A549 (cell line): ENCODE results near the gene GNA15. TPM values are rescaled to one million over a fixed set of nuclear protein-coding genes. Genes with fewer than 3 reads are reported as not detected.

Source experiments
- ATAC-seq, 2 experiments: fragments of 200-7000 bp in 1 of 2; fragments of >200 bp in 1 of 2; cut with Nextera tagmentation in 1 of 2; cut with Tn5 transposase in 1 of 2; 3 replicates each; pipeline versions ENCODE4 v1.8.0 to v1.9.1; 2018 to 2020; ENCODE audit warnings: mild to moderate bottlenecking in 1 of 2, moderate library complexity in 1 of 2
- CTCF ChIA-PET: fragments of 300-600 bp; sonication (Branson Sonifier 250); formaldehyde crosslinking; extraction: SDS; loops from one replicate; lab custom pipeline; 2021; ENCODE audit warnings: antibody characterized with exemption, inconsistent platforms; lab: Yijun Ruan, JAX
- POLR2A ChIA-PET: fragments of 350-600 bp; formaldehyde crosslinking; extraction: SDS; loops from one replicate; lab custom pipeline; 2021; ENCODE audit warnings: antibody characterized with exemption, inconsistent platforms; lab: Yijun Ruan, JAX
- DNase-seq, 2 experiments: peaks; one replicate each; pipeline versions ENCODE4 v3.0.0 to v3.0.0-alpha.2; 2011 to 2016; ENCODE audit warnings: low read depth in 1 of 2, low spot score in 1 of 2
- FAIRE-seq: peaks from 2 replicates; lab custom pipeline; 2011; peaks lifted over from hg19 to GRCh38; lab: Jason Lieb, UNC
- H3K27ac ChIP-seq, 2 experiments: fragments of >200 bp; sonication (Bioruptor Twin); formaldehyde crosslinking; 3 replicates each; pipeline ENCODE4 v1.5.1; 2016 to 2017
- H3K4me1 ChIP-seq: fragments of >200 bp; sonication (Bioruptor Twin); formaldehyde crosslinking; 3 replicates; pipeline ENCODE4 v1.6.1; 2016
- H3K4me2 ChIP-seq: fragments of >200 bp; sonication (Bioruptor Twin); formaldehyde crosslinking; 3 replicates; pipeline ENCODE4 v1.6.1; 2016
- H3K4me3 ChIP-seq: fragments of >200 bp; sonication (Bioruptor Twin); formaldehyde crosslinking; 3 replicates; pipeline ENCODE4 v1.5.1; 2016
- H3K9me3 ChIP-seq: fragments of >200 bp; sonication (Bioruptor Twin); formaldehyde crosslinking; 3 replicates; pipeline ENCODE4 v1.6.1; 2016
- ATOH8 ChIP-seq: fragments of 250-450 bp; sonication (Bioruptor Pico); IDR thresholded peaks from 2 replicates; pipeline ENCODE4 v1.5.0; 2020; ENCODE audit warnings: low read depth, mild to moderate bottlenecking, moderate library complexity
- BHLHE40 ChIP-seq: IDR thresholded peaks from 2 replicates; pipeline ENCODE4 v1.6.1; 2012; ENCODE audit warnings: low read depth, low read length, inconsistent platforms
- CBX8 ChIP-seq: fragments of 200-600 bp; sonication (generic); IDR thresholded peaks from 2 replicates; pipeline ENCODE4 v1.6.1; 2016
- CEBPB ChIP-seq, 2 experiments: fragments of >200 bp in 1 of 2; sonication (Bioruptor Twin) in 1 of 2; formaldehyde crosslinking in 1 of 2; IDR thresholded peaks; 2 replicates each; pipeline ENCODE4 v1.6.1; 2012 to 2016
- CHD2 ChIP-seq: fragments of 150-350 bp; IDR thresholded peaks from 2 replicates; pipeline ENCODE4 v1.6.1; 2014; ENCODE audit warnings: low read length; ENCODE audit not compliant: partially characterized antibody
- CHD4 ChIP-seq: fragments of 200-600 bp; sonication (generic); IDR thresholded peaks from 2 replicates; pipeline ENCODE4 v1.6.1; 2016; ENCODE audit warnings: antibody characterized with exemption, mild to moderate bottlenecking, borderline replicate concordance
- EHF ChIP-seq: fragments of 250-450 bp; sonication (Bioruptor Pico); IDR thresholded peaks from 2 replicates; pipeline ENCODE4 v1.5.0; 2020; ENCODE audit warnings: mild to moderate bottlenecking
- ESRRA ChIP-seq: fragments of 150-350 bp; IDR thresholded peaks from 2 replicates; pipeline ENCODE4 v1.6.1; 2014; ENCODE audit warnings: mild to moderate bottlenecking, low read length, borderline replicate concordance
- FOSB ChIP-seq: fragments of 250-450 bp; sonication (Bioruptor Pico); IDR thresholded peaks from 2 replicates; pipeline ENCODE4 v1.5.0; 2020; ENCODE audit warnings: mild to moderate bottlenecking, moderate library complexity
- FOSL2 ChIP-seq, 2 experiments: fragments of 450-650 bp in 1 of 2; fragments of >200 bp in 1 of 2; sonication (Bioruptor Twin) in 1 of 2; formaldehyde crosslinking; IDR thresholded peaks; 2 replicates each; pipeline versions ENCODE4 v1.5.0 to v1.6.1; 2016 to 2020; ENCODE audit warnings: mild to moderate bottlenecking in 1 of 2, moderate library complexity in 1 of 2
- GATA3 ChIP-seq: IDR thresholded peaks from 2 replicates; pipeline ENCODE4 v1.6.1; 2012; ENCODE audit warnings: borderline replicate concordance
- HOXB5 ChIP-seq: fragments of 250-450 bp; sonication (Bioruptor Pico); IDR thresholded peaks from 2 replicates; pipeline ENCODE4 v1.5.0; 2020; ENCODE audit warnings: mild to moderate bottlenecking, moderate library complexity
- JUN ChIP-seq, 2 experiments: fragments of >200 bp; sonication (Bioruptor Twin); formaldehyde crosslinking; IDR thresholded peaks; 2 replicates in 1 of 2; 3 replicates in 1 of 2; pipeline ENCODE4 v1.6.1; 2016 to 2017
- JUNB ChIP-seq: fragments of >200 bp; sonication (Bioruptor Twin); formaldehyde crosslinking; IDR thresholded peaks from 2 replicates; pipeline ENCODE4 v1.6.1; 2016
- MAFK ChIP-seq: fragments of 450-650 bp; IDR thresholded peaks from 2 replicates; pipeline ENCODE4 v1.6.1; 2014; ENCODE audit not compliant: partially characterized antibody
- MAZ ChIP-seq: fragments of 150-350 bp; IDR thresholded peaks from 2 replicates; pipeline ENCODE4 v1.6.1; 2014; ENCODE audit warnings: antibody characterized with exemption, low read depth, low read length, borderline replicate concordance
- MYC ChIP-seq: IDR thresholded peaks from 2 replicates; pipeline ENCODE4 v1.6.1; 2012; ENCODE audit warnings: mild to moderate bottlenecking, inconsistent platforms, low read length, improper control_type of control experiment, borderline replicate concordance
- NPAS2 ChIP-seq: fragments of 250-450 bp; sonication (Bioruptor Pico); IDR thresholded peaks from 2 replicates; pipeline ENCODE4 v1.8.0; 2022; ENCODE audit warnings: mild to moderate bottlenecking, moderate library complexity, borderline replicate concordance
- POLR2A ChIP-seq: IDR thresholded peaks from 2 replicates; pipeline ENCODE4 v1.6.1; 2012; ENCODE audit warnings: mild to moderate bottlenecking, low read length
- RCOR1 ChIP-seq: fragments of 150-350 bp; IDR thresholded peaks from 2 replicates; pipeline ENCODE4 v1.6.1; 2014; ENCODE audit warnings: antibody characterized with exemption, low read length, low read depth
- RNF2 ChIP-seq: fragments of 200-600 bp; sonication (generic); IDR thresholded peaks from 2 replicates; pipeline ENCODE4 v1.6.1; 2016; ENCODE audit warnings: low read depth, mild to moderate bottlenecking, antibody characterized with exemption, moderate library complexity, borderline replicate concordance
- SREBF2 ChIP-seq: fragments of 450-650 bp; IDR thresholded peaks from 2 replicates; pipeline ENCODE4 v1.6.1; 2014; ENCODE audit warnings: mild to moderate bottlenecking, moderate library complexity
- USF2 ChIP-seq: fragments of 450-650 bp; IDR thresholded peaks from 2 replicates; pipeline ENCODE4 v1.6.1; 2014; ENCODE audit warnings: antibody characterized with exemption
- ZFP36 ChIP-seq: fragments of 450-650 bp; IDR thresholded peaks from 2 replicates; pipeline ENCODE4 v1.6.1; 2014; ENCODE audit warnings: borderline replicate concordance; ENCODE audit not compliant: partially characterized antibody
- ZSCAN20 ChIP-seq: fragments of 250-450 bp; sonication (Bioruptor Pico); IDR thresholded peaks from 2 replicates; pipeline ENCODE4 v1.8.0; 2022; ENCODE audit warnings: mild to moderate bottlenecking, moderate library complexity
- WGBS: methylation state at CpG from one replicate; pipeline ENCODE4 v1.1.6; 2017; ENCODE audit errors: missing lambda C conversion rate; 5-methylcytosine and 5-hydroxymethylcytosine counted together
- polyA plus RNA-seq, 4 experiments: library from polyadenylated mRNA; depleted of rRNA in 3 of 4; stranded (reverse); fragments of >200 nt; fragmentation: RNase III in 1 of 4; extraction: RNeasy Plus Mini Kit Qiagen cat#74134 plus additional on column Dnase treatment in 1 of 4; gene quantifications; 2 replicates in 3 of 4; 3 replicates in 1 of 4; pipeline ENCODE4 v1.2.3, GENCODE V29; 2011 to 2017

The GNA15 gene
- polyA plus RNA-seq, 2 of the 4 experiments (the other 2 are of a cell fraction) = 0.06 TPM; not detected in 1

DNA sequence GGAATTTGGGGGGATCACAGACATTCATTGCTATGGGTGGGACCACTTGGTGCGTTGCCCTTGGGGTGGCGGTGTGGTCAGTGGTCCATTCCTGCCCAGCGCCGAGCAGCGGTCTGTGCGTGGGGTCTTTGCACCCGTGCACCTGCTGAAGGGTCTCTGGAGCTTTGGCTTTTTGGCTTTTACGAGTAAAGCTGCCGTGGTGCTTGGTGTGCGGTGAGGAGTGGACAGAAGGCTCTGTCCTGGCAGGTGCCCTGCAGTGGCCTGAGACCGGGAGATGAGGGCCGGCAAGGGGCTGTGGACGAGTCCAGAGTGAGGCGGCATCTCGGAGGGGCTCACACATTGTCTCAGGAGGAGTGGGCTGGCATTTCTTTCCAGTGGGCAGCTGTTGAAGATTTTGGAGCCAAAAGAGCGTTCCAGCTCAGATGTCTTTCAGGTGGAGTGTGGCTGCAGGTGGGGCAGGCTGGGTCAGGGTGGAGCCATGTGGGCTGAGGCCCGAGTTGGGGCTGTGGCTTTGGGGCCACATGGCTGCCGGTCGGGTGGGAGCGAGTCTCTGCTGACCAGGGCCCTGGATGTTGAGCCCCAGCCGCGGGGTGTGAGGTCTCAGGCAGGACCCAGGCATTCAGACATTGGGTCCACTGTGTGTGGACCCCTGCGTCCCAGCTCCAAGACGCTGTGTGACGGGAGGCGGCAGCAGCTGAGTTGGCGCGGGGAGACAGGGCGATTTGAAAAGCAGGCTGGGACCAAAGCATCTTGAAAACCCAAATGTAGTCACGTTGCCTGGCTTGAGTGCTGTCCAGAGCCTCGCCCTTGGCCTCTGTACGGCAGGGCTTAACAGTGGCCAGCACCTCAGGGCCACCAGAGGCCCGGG is 30.0 kb upstream of the GNA15 start:
- WGBS = 92% methylated on average over 28 of the region's 33 CpGs
- CTCF ChIA-PET = interaction anchor here (0.9 to 11.6 kb wide), 14 partner anchors 8 to 154 kb away, joined by 3 to 127 read pairs (median 4); partner anchors contain the start of gene GNA11

GRCh38 chr19:3106509-3107141 is 29.2 kb upstream of the GNA15 start:
- ATAC-seq (no peak), FAIRE-seq (no peak), DNase-seq (no peak)
- Histone ChIP-seq H3K27ac (no peak overlapping the region), H3K4me3 (no peak overlapping the region), H3K4me2 (no peak overlapping the region), H3K9me3 (no peaks in the 10 kb centered on the region), H3K4me1 (peaks cover 4% of the 10 kb centered on the region; the same call in 1 of the 3 replicates)
- ChIA-PET CTCF (interaction anchor here (1.0 to 11.6 kb wide), 9 partner anchors 9 to 155 kb away, joined by 3 to 127 read pairs (median 4); no protein-coding TSS in a partner anchor), POLR2A (no interaction called here)
- WGBS = 96% methylated on average over 13 of the region's 17 CpGs
- TF ChIP-seq EHF (CRISPR knock-in tag) (no peak), POLR2A (no peak), FOSB (CRISPR knock-in tag) (no peak), BHLHE40 (no peak), RCOR1 (no peak), CHD4 (no peak), ZSCAN20 (CRISPR knock-in tag) (no peak), JUNB (no peak), MYC (no peak), MAZ (no peak), ATOH8 (no peak), ESRRA (no peak), RNF2 (no peak), SREBF2 (no peak), JUN (IDR thresholded peaks at IDR 0.05) (no peak), CEBPB (IDR thresholded peaks at IDR 0.05) (no peak), MAFK (no peak), CBX8 (no peak), USF2 (no peak)

More for the DNA sequence above, 30.0 kb upstream of the GNA15 start:
- no peak for TF ChIP-seq MAFK
- no peak for TF ChIP-seq CHD2
- TF ChIP-seq FOSL2 (IDR thresholded peaks at IDR 0.05) = no peak
- no peak for TF ChIP-seq FOSL2 (CRISPR knock-in tag; IDR thresholded peaks at IDR 0.05)
- no peak for TF ChIP-seq ZFP36
- TF ChIP-seq GATA3 = no peak
- no peak for TF ChIP-seq NPAS2 (CRISPR knock-in tag)
- no peak for TF ChIP-seq BHLHE40
- TF ChIP-seq HOXB5 (CRISPR knock-in tag) = no peak
- TF ChIP-seq CEBPB (IDR thresholded peaks at IDR 0.05) = no peak
- Histone ChIP-seq H3K4me2 (no peak overlapping the region), H3K4me1 (peaks cover 4% of the 10 kb centered on the region; the same call in 1 of the 3 replicates), H3K27ac (no peak overlapping the region), H3K9me3 (no peaks in the 10 kb centered on the region), H3K4me3 (no peak overlapping the region)
- no peak for DNase-seq
- no peak for FAIRE-seq
- no peak for ATAC-seq
- POLR2A ChIA-PET = no interaction called here
